Loucy (cell line): ENCODE results near the gene HOXA2.

Experiments used
- H2AFZ ChIP-seq: fragments of 200-600 bp; sonication (generic); 2 replicates; pipeline ENCODE4 v1.6.0; 2016; ENCODE audit warnings: antibody characterized with exemption, mild to moderate bottlenecking, low read length, moderate library complexity
- H3F3A ChIP-seq: fragments of 200-600 bp; 2 replicates; pipeline ENCODE4 v1.6.0; 2016; ENCODE audit warnings: antibody characterized with exemption, low read depth, mild to moderate bottlenecking
- H3K27me3 ChIP-seq: fragments of 200-600 bp; sonication (generic); 2 replicates; pipeline ENCODE4 v1.6.1; 2014; ENCODE audit warnings: low read length, mild to moderate bottlenecking; ENCODE audit not compliant: insufficient read depth, poor library complexity, severe bottlenecking
- H3K36me3 ChIP-seq: fragments of 200-600 bp; sonication (generic); 2 replicates; pipeline ENCODE4 v1.6.1; 2016; ENCODE audit warnings: low read length; ENCODE audit not compliant: insufficient read depth
- H3K4me1 ChIP-seq: fragments of 200-600 bp; sonication (generic); 2 replicates; pipeline ENCODE4 v1.5.1; 2014; ENCODE audit warnings: low read length, mild to moderate bottlenecking; ENCODE audit not compliant: insufficient read depth, poor library complexity, severe bottlenecking
- H3K4me2 ChIP-seq: fragments of 200-600 bp; sonication (generic); 2 replicates; pipeline ENCODE4 v1.6.0; 2014; ENCODE audit warnings: antibody characterized with exemption, low read length, low read depth, mild to moderate bottlenecking; ENCODE audit not compliant: poor library complexity, severe bottlenecking
- H3K4me3 ChIP-seq: fragments of 200-600 bp; sonication (generic); 2 replicates; pipeline ENCODE4 v1.5.1; 2014; ENCODE audit warnings: low read length, mild to moderate bottlenecking, mixed read lengths; ENCODE audit not compliant: poor library complexity, severe bottlenecking
- H3K79me2 ChIP-seq: fragments of 200-600 bp; sonication (generic); 2 replicates; pipeline ENCODE4 v1.6.1; 2014; ENCODE audit warnings: low read length; ENCODE audit not compliant: insufficient read depth
- H3K9ac ChIP-seq: fragments of 200-600 bp; sonication (generic); 2 replicates; pipeline ENCODE4 v1.6.0; 2014; ENCODE audit warnings: mild to moderate bottlenecking, low read depth, low read length, moderate library complexity; ENCODE audit not compliant: poor library complexity, severe bottlenecking
- H3K9me2 ChIP-seq: fragments of 200-600 bp; sonication (generic); replicated peaks from 2 replicates; pipeline ENCODE4 v1.6.1; 2016; ENCODE audit warnings: low read depth, low read length, mixed read lengths
- H3K9me3 ChIP-seq: fragments of 200-600 bp; sonication (generic); 2 replicates; pipeline ENCODE4 v1.6.1; 2014; ENCODE audit warnings: mild to moderate bottlenecking, antibody characterized with exemption, low read length, low read depth; ENCODE audit not compliant: insufficient read depth
- H4K20me1 ChIP-seq: fragments of 200-600 bp; sonication (generic); 2 replicates; pipeline ENCODE4 v1.6.0; 2014; ENCODE audit warnings: antibody characterized with exemption, low read length, mild to moderate bottlenecking; ENCODE audit not compliant: insufficient read depth, poor library complexity, severe bottlenecking
- CTCF ChIP-seq: fragments of 200-600 bp; sonication (generic); conservative IDR thresholded peaks from 2 replicates; pipeline ENCODE4 v1.5.1; 2014; ENCODE audit warnings: mild to moderate bottlenecking, antibody characterized with exemption, low read length
- EZH2phosphoT487 ChIP-seq: fragments of 200-600 bp; IDR thresholded peaks from 2 replicates; pipeline ENCODE4 v1.6.1; 2018; ENCODE audit warnings: antibody characterized with exemption, mild to moderate bottlenecking, moderate library complexity, borderline replicate concordance

The HOXA2 gene

GRCh38 chr7:27147199-27148030 is 44.9 kb upstream of the HOXA2 start, which contains the start of gene HOXA6:
Gene HOXA6 (minus strand): TSS chr7:27147774. CDS start chr7:27147749, 25 bp downstream.
- TF ChIP-seq CTCF: no peak
- TF ChIP-seq EZH2phosphoT487: no peak
- Histone ChIP-seq H2AFZ (no peak within 1 kb of the TSS), H3K36me3 (peaks cover 73% of the 10 kb centered on the region), H3K9me3 (no peaks in the 10 kb centered on the region), H4K20me1 (peaks cover 97% of the 10 kb centered on the region), H3K4me1 (peaks cover 31% of the 10 kb centered on the region), H3K27me3 (peaks cover 35% of the 10 kb centered on the region), H3K4me3 (peak within 1 kb of the TSS; percentile 94), H3K79me2 (peaks cover 100% of the 10 kb centered on the region), H3F3A (no peaks in the 10 kb centered on the region), H3K9me2 (no peaks in the 10 kb centered on the region), H3K4me2 (peak within 1 kb of the TSS; percentile 91), H3K9ac (peak within 1 kb of the TSS; percentile 99)

- Histone ChIP-seq H3K4me2 (peak overlapping the region; percentile 91), H2AFZ (no peak overlapping the region), H3K9ac (peak overlapping the region; percentile 99), H3K4me1 (peaks cover 37% of the 10 kb centered on the region), H3K36me3 (peaks cover 81% of the 10 kb centered on the region), H3K27me3 (peaks cover 28% of the 10 kb centered on the region), H3K4me3 (peak overlapping the region; percentile 94), H3F3A (no peaks in the 10 kb centered on the region), H4K20me1 (peaks cover 98% of the 10 kb centered on the region), H3K9me3 (no peaks in the 10 kb centered on the region), H3K9me2 (no peaks in the 10 kb centered on the region), H3K79me2 (peaks cover 100% of the 10 kb centered on the region)
- TF ChIP-seq EZH2phosphoT487 (no peak), CTCF (no peak)
These were observed 44.2 kb upstream of the HOXA2 start for GRCh38 chr7:27146491-27147198.

GRCh38 chr7:27145914-27146412 is 43.5 kb upstream of the HOXA2 start:
- peaks cover 21% of the 10 kb centered on the region for H3K27me3 ChIP-seq

More at GRCh38 chr7:27145914-27146412, 43.5 kb upstream of the HOXA2 start:
- peaks cover 98% of the 10 kb centered on the region for H4K20me1 ChIP-seq
- no peaks in the 10 kb centered on the region for H3K9me2 ChIP-seq
- H3F3A ChIP-seq: peaks cover under 1% of the 10 kb centered on the region
- H3K9ac ChIP-seq: peak overlapping the region; percentile 99
- no peaks in the 10 kb centered on the region for H3K9me3 ChIP-seq
- peak overlapping the region; percentile 94 for H3K4me3 ChIP-seq
- peaks cover 100% of the 10 kb centered on the region for H3K79me2 ChIP-seq
- H2AFZ ChIP-seq: no peak overlapping the region
- H3K36me3 ChIP-seq: peaks cover 88% of the 10 kb centered on the region
- H3K4me2 ChIP-seq: peak overlapping the region; percentile 91
- no peak for TF ChIP-seq CTCF
- TF ChIP-seq EZH2phosphoT487: no peak
- peaks cover 44% of the 10 kb centered on the region for H3K4me1 ChIP-seq
